Kidney (tissue), 14 donors: Measurements from ENCODE around the gene ALDOC. TPM values are rescaled to one million over a fixed set of nuclear protein-coding genes. Genes with fewer than 3 reads are reported as not detected.
A peak's percentile ranks its signal among the peaks of the same experiment; 100 is the strongest.

Experiments
- DNase-seq, 5 donors: peaks; one replicate each; pipeline ENCODE4 v3.0.0-alpha.2; 2013 to 2020
- FAIRE-seq: peaks from 2 replicates; lab custom pipeline; 2012; peaks lifted over from hg19 to GRCh38; lab: Jason Lieb, UNC
- H3K27ac ChIP-seq, 2 donors: one replicate each; pipeline ENCODE4 v1.7.0; 2013; ENCODE audit warnings: low read depth in 2 of 2, low read length in 2 of 2, inconsistent platforms in 1 of 2
- H3K27me3 ChIP-seq: one replicate; pipeline ENCODE4 v1.7.1; 2013; ENCODE audit warnings: low read length, inconsistent platforms; ENCODE audit not compliant: control insufficient read depth, insufficient read depth
- H3K36me3 ChIP-seq, 3 donors: one replicate each; pipeline versions ENCODE4 v1.7.0 to v1.7.1; 2013; ENCODE audit warnings: low read length in 3 of 3, control low read depth in 1 of 3, inconsistent platforms in 1 of 3; ENCODE audit not compliant: insufficient read depth in 3 of 3, control insufficient read depth in 2 of 3
- H3K4me1 ChIP-seq, 3 donors: one replicate each; pipeline versions ENCODE4 v1.7.0 to v1.7.1; 2013; ENCODE audit warnings: low read length in 3 of 3, inconsistent platforms in 1 of 3, low read depth in 1 of 3; ENCODE audit not compliant: control insufficient read depth in 2 of 3, insufficient read depth in 2 of 3
- H3K4me3 ChIP-seq, 3 donors: one replicate each; pipeline versions ENCODE4 v1.7.0 to v1.8.1; 2013; ENCODE audit warnings: low read length in 3 of 3, control low read depth in 1 of 3, inconsistent platforms in 1 of 3
- H3K9ac ChIP-seq, 3 donors: one replicate each; pipeline versions ENCODE4 v1.7.0 to v1.7.1; 2013; ENCODE audit warnings: low read length in 3 of 3, control low read depth in 1 of 3, inconsistent platforms in 1 of 3
- H3K9me3 ChIP-seq, 3 donors: one replicate each; pipeline versions ENCODE4 v1.7.0 to v1.7.1; 2013; ENCODE audit warnings: low read length in 3 of 3, control low read depth in 1 of 3, inconsistent platforms in 1 of 3; ENCODE audit not compliant: control insufficient read depth in 2 of 3, insufficient read depth in 1 of 3
- CTCF ChIP-seq: IDR thresholded peaks from 3 replicates; pipeline ENCODE4 v1.5.1; 2012; ENCODE audit warnings: mild to moderate bottlenecking, moderate library complexity, borderline replicate concordance; ENCODE audit not compliant: insufficient read depth; ENCODE audit errors: extremely low read depth
- intact Hi-C: fragments of 100-400 bp; cut with DNase I; formaldehyde crosslinking; loops from one replicate; pipeline ENCODE4 v1.11.1; 2022
- polyA plus RNA-seq: library from polyadenylated mRNA; stranded (reverse); fragments of 350-450 nt; fragmentation: Illumina TruSeq; extraction: RNeasy Lipid Tissue Mini Kit (QIAGEN cat#74804); gene quantifications from one replicate; pipeline ENCODE4 v1.2.3, GENCODE V29; 2014; ENCODE audit warnings: low read depth, low replicate concordance; ENCODE audit not compliant: insufficient read depth
- total RNA-seq: library from RNA; stranded (reverse); fragmentation: NEBNext Ultra II Directional; extraction: Animal tissue kit (Norgen Biotek cat#: 25700); gene quantifications from one replicate; pipeline ENCODE4 v1.2.1, GENCODE V29; 2021
- donor health status: control.
- donor health status: control.
- donor health status: control.
- donor health status: control.
- donor health status: control.
- donor health status: DM: yes; HTN: yes; CAD: no.
- donor health status: Normal renal cell carcinoma (clear cell type).

Gene ALDOC
- total and polyA plus RNA-seq, 2 donors from 2014 or later: 7.1 to 21.9 TPM

GRCh38 chr17:28536532-28537218 is 40.0 kb downstream of the ALDOC start:
- Histone ChIP-seq H3K4me1 (no peaks in the 10 kb centered on the region), H3K9ac (no peak overlapping the region), H3K9me3 (no peaks in the 10 kb centered on the region), H3K27me3 (no peaks in the 10 kb centered on the region), H3K27ac (no peak overlapping the region), H3K36me3 (no peaks in the 10 kb centered on the region), H3K4me3 (no peak overlapping the region)
- TF ChIP-seq CTCF: no peak
- DNase-seq (no peak), FAIRE-seq (no peak)
- intact Hi-C loops: loop anchor here (5.0 kb wide), 1 partner anchor 39 kb away; no protein-coding TSS in a partner anchor

- H3K36me3 ChIP-seq: no peaks in the 10 kb centered on the region
- H3K27ac ChIP-seq: no peak overlapping the region
- no peak for TF ChIP-seq CTCF
- no peak overlapping the region for H3K4me3 ChIP-seq
- H3K27me3 ChIP-seq: no peaks in the 10 kb centered on the region
- no peak overlapping the region for H3K9ac ChIP-seq
- H3K4me1 ChIP-seq: no peaks in the 10 kb centered on the region
- intact Hi-C loops: loop anchor here (5.0 kb wide), 1 partner anchor 38 kb away; no protein-coding TSS in a partner anchor
- FAIRE-seq (no peak), DNase-seq (no peak)
- H3K9me3 ChIP-seq: no peaks in the 10 kb centered on the region
Measured at GRCh38 chr17:28534740-28535375, 41.8 kb downstream of the ALDOC start.

GRCh38 chr17:28533091-28533807 is 43.4 kb downstream of the ALDOC start:
- H3K4me1 ChIP-seq: no peaks in the 10 kb centered on the region
- FAIRE-seq (no peak), DNase-seq (peak in 2 of 5 donors; percentile 53 to 84)
- no peaks in the 10 kb centered on the region for H3K9me3 ChIP-seq
- intact Hi-C loops: no loop called here
- no peaks in the 10 kb centered on the region for H3K27me3 ChIP-seq
- no peak for TF ChIP-seq CTCF
- H3K9ac ChIP-seq: no peak overlapping the region
- H3K36me3 ChIP-seq: no peaks in the 10 kb centered on the region
- no peak overlapping the region for H3K4me3 ChIP-seq
- no peak overlapping the region for H3K27ac ChIP-seq
